Choroid plexus epithelial cell (primary cell): ENCODE data around the gene MAP2K5.

Source experiments
- DNase-seq: peaks from one replicate; pipeline ENCODE4 v3.0.0-alpha.2; 2010; ENCODE audit warnings: low read depth
- H3K4me3 ChIP-seq: 2 replicates; pipeline ENCODE4 v1.5.1; 2011; ENCODE audit warnings: low read depth, mild to moderate bottlenecking, control low read depth, low read length, moderate library complexity
- TF ChIP-seq, protein P1 (sequence below): conservative IDR thresholded peaks from 2 replicates; pipeline ENCODE4 v1.5.1; 2011; ENCODE audit warnings: low read depth, mild to moderate bottlenecking, control low read depth, inconsistent platforms, low read length, moderate library complexity

MAP2K5 gene

DNA sequence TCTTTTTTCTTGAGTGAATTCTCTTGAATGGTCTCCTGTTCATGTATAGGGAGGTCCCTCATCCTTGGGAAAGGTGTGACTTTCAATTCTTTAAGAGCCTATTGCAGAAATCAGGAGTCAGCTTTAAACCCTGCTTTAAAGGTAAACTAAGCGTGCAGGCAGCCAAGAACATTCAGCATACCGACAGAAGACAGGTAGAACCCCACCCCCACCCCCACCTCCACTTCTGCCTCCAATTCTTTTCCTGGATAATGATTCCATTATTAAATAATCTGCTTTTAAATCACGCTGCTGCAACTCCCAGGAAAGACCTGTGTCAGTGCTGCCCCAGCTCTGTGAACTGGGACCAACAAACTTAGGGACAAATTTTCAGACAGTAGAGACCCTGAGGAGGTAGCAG lies 233.5 kb downstream of the MAP2K5 start:
- H3K4me3 ChIP-seq = no peak overlapping the region
- TF ChIP-seq, protein P1, sequence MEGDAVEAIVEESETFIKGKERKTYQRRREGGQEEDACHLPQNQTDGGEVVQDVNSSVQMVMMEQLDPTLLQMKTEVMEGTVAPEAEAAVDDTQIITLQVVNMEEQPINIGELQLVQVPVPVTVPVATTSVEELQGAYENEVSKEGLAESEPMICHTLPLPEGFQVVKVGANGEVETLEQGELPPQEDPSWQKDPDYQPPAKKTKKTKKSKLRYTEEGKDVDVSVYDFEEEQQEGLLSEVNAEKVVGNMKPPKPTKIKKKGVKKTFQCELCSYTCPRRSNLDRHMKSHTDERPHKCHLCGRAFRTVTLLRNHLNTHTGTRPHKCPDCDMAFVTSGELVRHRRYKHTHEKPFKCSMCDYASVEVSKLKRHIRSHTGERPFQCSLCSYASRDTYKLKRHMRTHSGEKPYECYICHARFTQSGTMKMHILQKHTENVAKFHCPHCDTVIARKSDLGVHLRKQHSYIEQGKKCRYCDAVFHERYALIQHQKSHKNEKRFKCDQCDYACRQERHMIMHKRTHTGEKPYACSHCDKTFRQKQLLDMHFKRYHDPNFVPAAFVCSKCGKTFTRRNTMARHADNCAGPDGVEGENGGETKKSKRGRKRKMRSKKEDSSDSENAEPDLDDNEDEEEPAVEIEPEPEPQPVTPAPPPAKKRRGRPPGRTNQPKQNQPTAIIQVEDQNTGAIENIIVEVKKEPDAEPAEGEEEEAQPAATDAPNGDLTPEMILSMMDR = no peak
- DNase-seq = no peak

DNA sequence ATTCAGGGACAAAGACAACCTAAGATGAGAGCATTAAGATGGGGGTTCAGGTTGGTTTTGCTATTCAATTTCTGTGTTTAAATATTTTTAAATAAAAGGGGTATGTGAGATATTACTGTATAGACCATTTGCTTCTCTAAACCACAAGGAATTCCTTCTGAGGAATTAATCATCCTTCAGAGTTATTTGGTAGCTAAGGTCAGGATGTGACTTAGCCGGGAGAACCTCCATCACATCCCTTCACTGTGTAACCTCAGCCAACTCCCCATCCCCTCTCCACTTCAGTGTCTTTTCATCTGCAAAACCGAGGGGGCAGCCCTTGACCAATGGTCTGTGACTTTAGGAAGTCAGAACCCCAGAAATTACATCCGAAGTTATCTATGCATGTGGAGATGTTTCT lies 234.1 kb downstream of the MAP2K5 start:
- no peak overlapping the region for H3K4me3 ChIP-seq
- peak; percentile 21 for DNase-seq
- TF ChIP-seq, protein P1 = no peak

DNA sequence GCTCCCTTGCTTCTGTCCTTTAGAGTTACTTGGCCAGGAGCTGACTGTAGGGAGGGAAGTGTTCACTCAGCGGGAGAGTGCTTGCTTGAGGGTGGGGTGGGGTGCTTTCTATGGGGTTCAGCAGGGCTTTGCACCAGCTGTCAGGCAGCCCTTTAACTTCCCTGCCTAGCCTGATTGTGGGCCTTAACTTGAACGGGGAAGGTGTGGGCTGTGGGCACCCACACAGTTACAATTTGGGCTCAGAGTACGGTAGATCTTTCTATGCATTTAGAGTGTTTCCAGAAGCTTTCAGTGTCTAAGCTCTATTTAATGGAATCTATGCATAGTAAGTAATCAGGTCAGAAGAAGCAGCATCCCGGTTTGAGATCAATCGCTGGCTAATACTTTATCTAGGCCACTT lies 234.6 kb downstream of the MAP2K5 start:
- TF ChIP-seq, protein P1 = no peak
- DNase-seq = no peak
- no peak overlapping the region for H3K4me3 ChIP-seq

DNA sequence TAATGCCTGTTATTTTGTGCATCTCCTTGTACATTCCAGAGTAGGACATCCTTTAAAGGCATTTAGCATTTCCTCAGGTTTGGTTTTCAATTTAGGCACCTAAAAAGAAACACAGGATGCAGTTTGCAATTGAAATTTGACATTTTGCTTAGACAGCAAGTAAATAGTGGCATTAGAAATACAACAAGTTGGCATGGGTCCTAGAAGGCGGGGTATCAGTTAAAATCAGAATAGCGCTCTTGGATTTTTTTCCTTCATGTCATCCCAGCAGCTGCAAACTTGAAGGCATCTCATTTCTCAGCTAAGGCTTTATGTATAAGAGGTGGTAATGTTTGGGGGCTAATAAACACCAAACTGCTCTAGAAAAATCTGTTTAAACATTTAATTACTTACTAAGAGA lies 235.3 kb downstream of the MAP2K5 start:
- TF ChIP-seq, protein P1 = no peak

DNA sequence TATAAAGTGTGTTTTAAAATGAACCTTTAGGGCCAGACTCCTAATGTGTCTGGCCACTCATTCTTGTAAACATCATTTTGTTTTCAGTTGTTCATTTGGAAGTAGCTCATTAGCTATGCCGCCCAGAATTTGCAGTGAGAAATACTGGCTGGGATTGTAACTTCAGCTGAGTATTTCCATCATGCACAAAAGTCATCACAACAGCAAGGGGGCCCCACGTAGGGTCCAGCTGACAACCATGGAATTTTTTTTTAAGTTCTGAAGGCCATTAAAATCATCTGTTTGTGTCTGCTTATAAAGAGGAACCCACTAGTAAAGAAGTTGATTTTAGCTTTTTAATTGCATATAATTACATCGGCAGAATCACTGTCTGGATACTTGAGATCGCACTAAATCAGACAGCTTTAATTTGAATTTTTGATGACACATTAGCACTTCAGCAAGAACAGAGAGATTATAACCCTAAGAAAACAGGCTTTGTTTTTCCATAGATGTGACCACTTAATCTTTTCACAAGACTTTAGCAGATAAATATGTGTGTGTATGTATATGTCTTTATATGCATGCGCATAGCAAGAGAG lies 236.6 kb downstream of the MAP2K5 start:
- no peak for DNase-seq
- TF ChIP-seq, protein P1 = no peak
- H3K4me3 ChIP-seq = no peak overlapping the region

More for the DNA sequence above, 235.3 kb downstream of the MAP2K5 start:
- no peak overlapping the region for H3K4me3 ChIP-seq
- DNase-seq = no peak

DNA sequence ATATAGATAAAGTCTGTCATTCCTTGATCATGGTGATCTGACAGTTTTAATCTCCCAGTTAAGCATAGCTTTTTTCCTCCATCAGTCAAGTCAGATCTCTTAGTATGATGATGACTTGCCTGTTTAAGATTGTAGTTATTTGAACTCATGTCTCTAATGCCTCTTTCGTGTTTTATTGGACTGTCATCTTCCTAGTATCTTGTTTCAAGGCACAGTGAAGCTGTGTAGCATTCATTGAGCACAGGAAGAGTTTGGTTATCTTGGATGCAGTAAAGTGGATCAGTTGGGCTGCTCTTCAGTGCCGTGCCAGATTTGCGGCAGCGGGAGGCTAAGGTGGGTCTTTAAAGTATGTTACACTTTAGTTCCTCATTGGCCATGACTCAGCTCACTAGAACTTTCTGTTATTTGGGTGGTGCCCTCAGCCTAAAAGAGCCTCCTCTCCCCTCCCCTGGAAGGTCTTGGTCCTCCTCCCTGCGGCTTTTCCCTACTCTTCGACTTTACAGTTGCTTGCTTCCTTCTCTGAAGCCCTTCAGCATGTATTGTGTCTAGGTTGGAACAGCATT lies 237.1 kb downstream of the MAP2K5 start:
- H3K4me3 ChIP-seq = no peak overlapping the region
- TF ChIP-seq, protein P1 = no peak
- DNase-seq = no peak

DNA sequence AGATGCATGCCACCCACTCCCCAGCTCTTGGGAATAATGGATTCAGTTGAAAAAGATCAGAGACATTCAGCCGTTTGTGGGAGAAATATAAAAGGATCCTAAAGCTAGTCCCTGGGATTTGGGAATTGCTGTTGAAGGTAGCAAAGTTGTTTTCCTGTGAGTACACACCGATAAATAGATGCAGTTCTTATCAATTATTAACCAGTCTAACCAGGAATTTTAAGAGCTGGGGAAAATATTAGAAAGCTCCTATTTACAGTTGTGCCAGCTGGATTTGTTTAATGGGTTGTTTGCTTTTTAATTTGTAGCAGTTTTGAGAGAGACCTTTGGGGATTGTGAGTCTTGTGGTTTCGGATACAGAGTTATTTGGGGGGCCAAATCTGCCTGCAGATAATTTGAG lies 238.6 kb downstream of the MAP2K5 start:
- no peak overlapping the region for H3K4me3 ChIP-seq
- TF ChIP-seq, protein P1 = no peak
- DNase-seq = no peak
